Effector memory CD4-positive, alpha-beta T cell (primary cell): ENCODE measurements around the gene RNF167.
"Not testable (repeated sequence)": the region's sequence is repeated elsewhere in the genome, so short reads cannot be mapped to it uniquely, and the experiment has no call there.

ENCODE experiments used
- DNase-seq, 3 donors: peaks; one replicate each; pipeline ENCODE4 v3.0.0-alpha.2; 2020
- H3K27ac ChIP-seq: 2 replicates; pipeline ENCODE4 v1.7.0; 2013; ENCODE audit warnings: mild to moderate bottlenecking, low read length, moderate library complexity; ENCODE audit not compliant: insufficient read depth, poor library complexity, severe bottlenecking
- H3K27me3 ChIP-seq: replicated peaks from 2 replicates; pipeline ENCODE4 v1.7.0; 2013; ENCODE audit warnings: mild to moderate bottlenecking, low read length; ENCODE audit not compliant: insufficient read depth, control insufficient read depth, poor library complexity, severe bottlenecking
- H3K36me3 ChIP-seq: 2 replicates; pipeline ENCODE4 v1.7.0; 2013; ENCODE audit warnings: mild to moderate bottlenecking, low read length, moderate library complexity; ENCODE audit not compliant: control insufficient read depth, insufficient read depth
- H3K4me1 ChIP-seq: 2 replicates; pipeline ENCODE4 v1.7.0; 2013; ENCODE audit warnings: low read length, mild to moderate bottlenecking; ENCODE audit not compliant: control insufficient read depth, insufficient read depth, poor library complexity, severe bottlenecking
- H3K4me3 ChIP-seq: 2 replicates; pipeline ENCODE4 v1.7.0; 2013; ENCODE audit warnings: low read length, low read depth, mild to moderate bottlenecking; ENCODE audit not compliant: insufficient read depth, poor library complexity, severe bottlenecking
- H3K9me3 ChIP-seq: 2 replicates; pipeline ENCODE4 v1.7.0; 2013; ENCODE audit warnings: mild to moderate bottlenecking, low read length, moderate library complexity; ENCODE audit not compliant: control insufficient read depth

RNF167 gene

DNA sequence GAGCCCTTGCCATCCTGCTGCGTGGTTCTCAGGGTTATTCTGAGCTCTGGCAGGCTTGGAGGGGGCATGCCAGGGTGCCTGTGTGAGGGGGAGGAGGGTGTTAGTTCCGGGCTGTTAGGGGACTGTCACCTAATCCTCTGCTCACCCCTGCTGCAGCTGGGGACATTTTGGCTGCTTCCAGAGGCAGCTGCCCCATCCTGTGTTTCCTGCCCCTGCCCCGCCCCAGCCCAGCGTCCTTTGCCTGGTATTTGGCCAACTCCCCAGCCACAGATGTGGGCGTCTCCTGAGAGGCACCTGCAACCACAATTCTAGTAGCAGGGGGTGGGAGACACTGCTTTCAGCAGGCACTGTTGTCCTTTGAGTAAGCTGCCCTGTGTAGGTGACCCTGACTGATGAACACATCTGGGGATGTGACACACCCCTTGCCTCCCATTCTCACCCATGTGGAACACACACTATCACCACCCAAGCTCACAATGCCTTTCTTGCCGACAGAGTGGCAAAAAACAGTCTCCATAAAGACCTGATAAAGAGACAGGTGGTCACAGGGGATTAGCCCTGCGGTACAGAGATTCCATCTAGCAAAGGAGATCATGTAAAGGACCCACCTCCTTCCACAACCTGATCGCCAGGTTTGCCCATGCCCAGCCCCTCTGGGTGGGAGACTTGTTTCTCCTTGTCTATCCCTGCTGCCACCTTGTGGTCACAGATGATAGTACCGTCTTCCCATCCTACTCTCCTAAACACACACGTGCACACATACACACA lies 36.8 kb upstream of the RNF167 start, which contains the start of gene CHRNE:
TSS of gene CHRNE (minus strand) at position 48 of the 768 bp plus-strand sequence. CDS start at position 13, 35 bp downstream.
- peak; percentile 50 to 72 (median 55) for DNase-seq
- no peaks in the 10 kb centered on the region for H3K36me3 ChIP-seq
- H3K4me3 ChIP-seq: no peak within 1 kb of the TSS
- no peak within 1 kb of the TSS for H3K27ac ChIP-seq
- no peaks in the 10 kb centered on the region for H3K9me3 ChIP-seq
- no peaks in the 10 kb centered on the region for H3K27me3 ChIP-seq
- peaks cover 31% of the 10 kb centered on the region for H3K4me1 ChIP-seq

DNA sequence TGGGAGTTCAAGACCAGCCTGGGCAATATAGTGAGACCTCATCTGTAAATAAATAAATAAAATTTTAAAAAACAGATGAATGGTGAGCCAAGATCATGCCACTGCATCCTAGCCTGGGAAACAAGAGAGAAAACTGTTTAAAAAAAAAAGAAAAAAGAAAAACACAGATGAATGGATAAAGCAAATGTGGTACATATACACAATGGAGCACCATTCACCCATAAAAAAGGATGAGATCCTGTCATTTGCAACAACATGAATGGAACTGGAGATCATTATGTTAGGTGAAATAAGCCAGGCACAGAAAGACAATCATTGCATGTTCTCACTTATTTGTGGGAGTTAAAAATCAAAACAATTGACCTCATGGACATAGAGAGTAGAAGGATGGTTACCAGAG lies 33.4 kb upstream of the RNF167 start:
- peaks cover 20% of the 10 kb centered on the region for H3K4me1 ChIP-seq
- H3K4me3 ChIP-seq, H3K9me3 ChIP-seq, H3K27ac ChIP-seq, H3K36me3 ChIP-seq, H3K27me3 ChIP-seq, DNase-seq: not testable (repeated sequence)

DNA sequence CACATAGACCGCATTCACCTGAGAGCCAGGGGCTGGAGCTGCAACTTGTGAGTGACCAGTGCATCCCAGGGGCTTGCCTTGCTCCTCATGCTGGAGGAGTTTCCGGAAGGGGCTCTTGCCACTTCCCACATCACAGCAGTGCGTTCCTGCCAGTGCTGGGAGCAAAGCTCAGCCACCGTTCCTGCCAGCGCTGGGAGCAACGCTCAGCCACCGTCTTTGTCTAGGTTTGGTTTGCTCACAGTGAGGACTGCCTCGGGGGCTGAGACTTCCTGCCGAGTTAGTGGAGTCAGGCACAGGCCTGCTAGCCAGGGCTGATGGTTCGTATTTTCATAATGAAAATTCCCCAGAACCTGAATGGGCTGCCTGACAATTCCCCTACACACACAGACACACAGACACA lies 31.8 kb upstream of the RNF167 start:
- Histone ChIP-seq H3K27ac (no peak overlapping the region), H3K4me1 (peaks cover 12% of the 10 kb centered on the region), H3K4me3 (no peak overlapping the region), H3K27me3 (no peaks in the 10 kb centered on the region), H3K36me3 (no peaks in the 10 kb centered on the region), H3K9me3 (no peaks in the 10 kb centered on the region)
- no peak for DNase-seq

DNA sequence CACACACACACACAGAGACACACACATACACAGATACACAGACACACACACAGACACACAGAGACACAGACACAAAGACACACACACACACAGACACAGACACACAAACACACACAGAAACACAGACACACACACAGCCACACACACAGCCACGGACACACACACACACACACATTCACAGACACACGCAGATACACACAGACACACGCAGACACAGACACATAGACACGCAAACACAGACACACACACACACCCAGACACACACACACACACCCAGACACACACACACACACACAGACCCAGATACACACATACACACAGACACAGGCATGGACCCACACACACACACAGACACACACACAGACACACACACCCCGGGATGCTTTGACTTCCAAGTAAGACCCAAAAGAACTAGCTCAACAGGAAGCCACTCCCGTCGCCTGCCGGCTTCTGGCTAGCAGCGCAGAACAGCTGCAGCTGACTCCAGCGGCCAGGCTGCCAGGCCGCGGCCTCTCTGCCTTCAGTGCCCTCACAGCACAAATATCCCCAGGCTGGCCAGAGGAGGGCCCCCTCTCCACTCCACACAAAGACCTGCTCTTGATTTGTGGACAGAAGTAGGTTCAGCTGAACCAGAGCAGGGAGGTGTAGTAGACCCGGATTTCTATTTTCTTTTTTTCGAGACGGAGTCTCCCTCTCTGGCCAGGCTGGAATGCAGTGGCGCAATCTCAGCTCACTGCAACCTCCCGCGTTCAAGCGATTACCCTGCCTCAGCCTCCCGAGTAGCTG lies 31.2 kb upstream of the RNF167 start:
- Histone ChIP-seq H3K27ac (no peak overlapping the region), H3K4me1 (peaks cover 12% of the 10 kb centered on the region), H3K36me3 (no peaks in the 10 kb centered on the region), H3K4me3 (no peak overlapping the region), H3K9me3 (no peaks in the 10 kb centered on the region), H3K27me3 (no peaks in the 10 kb centered on the region)
- DNase-seq: peak; percentile 48 to 52 (median 49)

DNA sequence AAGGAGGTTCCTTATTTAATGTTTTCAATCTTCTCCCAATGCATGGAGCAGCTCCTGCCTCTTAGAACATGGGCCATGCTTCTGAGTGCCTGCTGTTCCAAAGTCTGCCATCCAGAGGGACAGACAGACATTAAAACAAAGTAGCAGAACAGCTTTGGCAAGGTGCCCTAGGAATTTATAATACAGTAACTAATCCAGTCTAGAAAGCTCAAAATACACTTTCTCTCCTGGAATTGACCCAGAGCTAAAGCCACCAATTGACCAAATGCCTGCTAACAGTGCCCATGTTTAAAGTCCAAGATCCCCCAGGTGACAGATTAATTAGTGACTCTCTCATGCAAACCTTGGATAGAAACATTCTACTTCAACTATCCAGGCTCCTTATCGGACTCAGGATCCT lies 26.1 kb upstream of the RNF167 start:
- Histone ChIP-seq H3K4me3 (no peak overlapping the region), H3K36me3 (no peaks in the 10 kb centered on the region), H3K9me3 (no peaks in the 10 kb centered on the region), H3K27me3 (no peaks in the 10 kb centered on the region), H3K27ac (no peak overlapping the region), H3K4me1 (peaks cover 4% of the 10 kb centered on the region)
- DNase-seq: no peak

DNA sequence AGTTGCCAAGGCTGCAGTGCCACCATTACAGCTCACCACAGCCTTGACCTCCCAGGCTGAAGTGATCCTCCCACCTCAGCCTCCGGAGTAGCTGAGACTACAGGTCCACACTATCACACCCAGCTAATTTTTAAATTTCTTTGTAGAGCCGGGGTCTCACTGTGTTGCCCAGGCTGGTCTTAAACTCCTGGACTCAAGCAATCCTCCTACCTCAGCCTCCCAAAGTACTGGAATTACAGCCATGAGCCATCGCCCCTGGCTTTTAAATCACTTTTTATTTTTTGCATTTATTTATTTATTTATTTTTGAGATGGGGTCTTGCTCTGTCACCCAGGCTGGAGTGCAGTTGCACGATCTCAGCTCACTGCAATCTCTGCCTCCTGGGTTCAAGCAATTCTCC lies 25.5 kb upstream of the RNF167 start:
- H3K27ac ChIP-seq: not testable (repeated sequence)

DNA sequence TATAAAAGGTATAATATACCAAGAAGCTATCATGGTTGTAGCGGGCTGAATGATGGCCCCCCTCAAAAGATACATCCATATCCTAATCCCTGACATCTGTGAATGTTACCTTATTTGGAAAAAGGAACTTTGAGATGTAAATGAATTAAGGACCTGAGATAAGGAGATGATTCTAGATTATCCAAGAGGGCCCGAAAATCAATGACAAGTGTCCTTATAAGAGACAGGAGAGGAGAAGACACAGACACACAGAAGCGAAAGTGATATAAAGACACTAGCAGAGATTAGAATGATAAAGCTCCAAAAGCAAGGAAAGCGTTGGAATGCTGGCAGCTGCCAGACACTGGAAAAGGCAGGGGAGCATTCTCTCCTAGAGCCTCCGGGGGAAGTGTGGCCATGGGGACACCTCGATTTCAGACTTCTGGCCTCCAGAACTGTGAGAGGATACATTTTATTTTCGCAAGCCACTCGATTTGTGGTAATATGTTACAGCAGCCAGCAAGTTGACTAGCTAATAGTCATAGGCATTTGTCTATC lies 20.5 kb upstream of the RNF167 start:
- no peak overlapping the region for H3K4me3 ChIP-seq
- H3K4me1 ChIP-seq: no peaks in the 10 kb centered on the region
- DNase-seq: no peak
- H3K36me3 ChIP-seq: no peaks in the 10 kb centered on the region
- no peaks in the 10 kb centered on the region for H3K27me3 ChIP-seq
- H3K27ac ChIP-seq: no peak overlapping the region
- H3K9me3 ChIP-seq: no peaks in the 10 kb centered on the region

More for the DNA sequence above, 25.5 kb upstream of the RNF167 start:
- not testable (repeated sequence) for H3K4me1 ChIP-seq, H3K36me3 ChIP-seq, DNase-seq, H3K4me3 ChIP-seq, H3K9me3 ChIP-seq, H3K27me3 ChIP-seq

DNA sequence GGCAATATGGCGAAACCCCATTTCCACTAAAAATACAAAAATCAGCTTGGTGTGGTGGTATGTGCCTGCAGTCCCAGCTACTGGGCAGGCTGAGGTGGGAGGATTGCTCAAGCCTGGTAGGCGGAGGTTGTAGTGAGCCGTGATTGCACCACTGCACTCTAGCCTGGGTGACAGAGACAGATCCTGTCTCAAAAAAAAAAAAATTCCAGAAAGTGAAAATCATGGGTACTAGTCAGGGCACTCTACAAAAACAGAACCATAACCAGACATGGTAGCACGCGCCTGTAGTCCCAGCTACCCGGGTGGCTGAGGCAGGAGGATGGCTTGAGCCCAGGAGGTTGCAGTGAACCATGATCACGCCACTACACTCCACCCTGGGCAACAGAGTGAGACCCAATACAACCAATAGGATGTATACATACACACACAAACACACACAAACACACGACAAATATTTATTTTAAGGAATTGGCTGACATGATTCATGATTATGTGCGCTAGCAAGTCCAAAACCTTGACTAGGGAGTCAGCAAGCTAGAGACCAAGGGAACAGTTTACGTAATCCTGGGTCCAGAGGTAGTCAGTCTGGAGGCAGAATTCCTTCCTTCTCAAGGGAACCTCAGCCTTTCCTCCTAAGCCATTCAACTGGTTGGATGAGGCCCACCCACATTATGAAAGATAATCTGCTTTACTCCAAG lies 19.6 kb upstream of the RNF167 start:
- H3K27ac ChIP-seq: no peak overlapping the region
- no peaks in the 10 kb centered on the region for H3K9me3 ChIP-seq
- no peaks in the 10 kb centered on the region for H3K4me1 ChIP-seq
- H3K36me3 ChIP-seq: no peaks in the 10 kb centered on the region
- H3K27me3 ChIP-seq: no peaks in the 10 kb centered on the region
- DNase-seq: no peak
- H3K4me3 ChIP-seq: no peak overlapping the region

DNA sequence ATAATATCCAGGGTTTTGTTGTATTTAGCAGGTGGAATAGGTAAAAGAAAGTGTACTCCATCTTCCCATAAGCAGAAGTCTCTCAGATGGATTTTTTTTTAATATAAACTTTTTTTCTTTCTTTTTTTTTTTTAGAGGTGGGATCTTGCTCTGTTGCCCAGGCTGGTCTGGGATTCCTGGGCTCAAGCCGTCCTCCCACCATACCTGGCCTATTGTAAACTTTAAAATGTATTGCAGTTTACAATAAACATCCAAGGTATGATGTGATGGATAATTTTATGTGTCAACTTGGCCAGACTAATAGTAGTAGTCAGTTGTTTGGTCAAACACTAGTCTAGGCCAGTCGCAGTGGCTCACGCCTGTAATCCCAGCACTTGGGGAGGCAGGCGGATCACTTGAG lies 18.7 kb upstream of the RNF167 start:
- Histone ChIP-seq H3K9me3 (no peaks in the 10 kb centered on the region), H3K4me1 (no peaks in the 10 kb centered on the region), H3K27me3 (no peaks in the 10 kb centered on the region), H3K36me3 (no peaks in the 10 kb centered on the region), H3K27ac (no peak overlapping the region), H3K4me3 (no peak overlapping the region)
- DNase-seq: no peak
